Measurements from ENCODE around the gene PPM1F.

GRCh38 chr22:21971858-21972275, 19.2 kb upstream of the PPM1F start:
- no peak for TF ChIP-seq CTCF (IDR thresholded peaks at IDR 0.05; ENCODE audit: poor library complexity, severe bottlenecking)
- TF ChIP-seq MXI1 (conservative IDR thresholded peaks at IDR 0.05; ENCODE audit: poor library complexity, severe bottlenecking) = no peak
- TF ChIP-seq POLR2AphosphoS5 (IDR thresholded peaks at IDR 0.05) = no peak
- TF ChIP-seq REST (IDR thresholded peaks at IDR 0.05; ENCODE audit: borderline replicate concordance) = no peak
- no peak for TF ChIP-seq RAD21 (conservative IDR thresholded peaks at IDR 0.05)
- TF ChIP-seq EP300 (conservative IDR thresholded peaks at IDR 0.05; ENCODE audit: poor library complexity, severe bottlenecking) = no peak
- TF ChIP-seq SMC3 (conservative IDR thresholded peaks at IDR 0.05; ENCODE audit: poor library complexity) = no peak

Data from neural cell (in vitro differentiated cells).